Nephron (organoid): ENCODE measurements around the gene PYGL.
A peak's percentile ranks its signal among the peaks of the same experiment; 100 is the strongest.

Source experiments
- H3K27ac Mint-ChIP-seq, 3 experiments: 2 replicates each; pipeline ENCODE4 v1.8.0; 2020; ENCODE audit warnings: mixed read lengths in 3 of 3, mild to moderate bottlenecking in 2 of 3, moderate library complexity in 1 of 3
- H3K27me3 Mint-ChIP-seq: 2 replicates; pipeline ENCODE4 v1.8.0; 2021; ENCODE audit warnings: low read depth, mild to moderate bottlenecking, moderate library complexity, mixed read lengths
- H3K36me3 Mint-ChIP-seq: 2 replicates; pipeline ENCODE4 v1.8.0; 2020; ENCODE audit warnings: low read depth, mixed read lengths
- H3K4me1 Mint-ChIP-seq: 2 replicates; pipeline ENCODE4 v1.8.0; 2020; ENCODE audit warnings: mixed read lengths
- H3K4me3 Mint-ChIP-seq, 3 experiments: 2 replicates each; pipeline ENCODE4 v1.8.0; 2020; ENCODE audit warnings: mild to moderate bottlenecking in 3 of 3, mixed read lengths in 3 of 3, moderate library complexity in 2 of 3
- H3K9me3 Mint-ChIP-seq: 2 replicates; pipeline ENCODE4 v1.8.0; 2020; ENCODE audit warnings: mixed read lengths
- CTCF ChIP-seq, 3 experiments: fragments of 200-600 bp; sonication (generic); IDR thresholded peaks; one replicate each; pipeline ENCODE4 v1.5.0; 2021; ENCODE audit warnings: antibody characterized with exemption in 3 of 3; ENCODE audit not compliant: unreplicated experiment in 3 of 3

The PYGL gene

GRCh38 chr14:50865391-50866076 is 78.7 kb downstream of the PYGL start:
- no peaks in the 10 kb centered on the region for H3K36me3 Mint-ChIP-seq
- H3K27me3 Mint-ChIP-seq = peaks cover 8% of the 10 kb centered on the region
- TF ChIP-seq CTCF (IDR thresholded peaks at IDR 0.05; ENCODE audit: unreplicated experiment in 3 of 3) = no peak
- H3K4me1 Mint-ChIP-seq = peaks cover 12% of the 10 kb centered on the region
- H3K4me3 Mint-ChIP-seq = no peak overlapping the region
- H3K9me3 Mint-ChIP-seq = no peaks in the 10 kb centered on the region
- H3K27ac Mint-ChIP-seq = no peak overlapping the region

GRCh38 chr14:50864946-50865345 is 79.3 kb downstream of the PYGL start:
- Mint-ChIP-seq H3K27me3 (peaks cover 2% of the 10 kb centered on the region), H3K36me3 (no peaks in the 10 kb centered on the region), H3K4me3 (no peak overlapping the region), H3K9me3 (no peaks in the 10 kb centered on the region), H3K4me1 (peaks cover 18% of the 10 kb centered on the region), H3K27ac (no peak overlapping the region)
- TF ChIP-seq CTCF (IDR thresholded peaks at IDR 0.05; ENCODE audit: unreplicated experiment in 3 of 3) = no peak

- no peak overlapping the region for H3K4me3 Mint-ChIP-seq
- no peaks in the 10 kb centered on the region for H3K36me3 Mint-ChIP-seq
- no peak for TF ChIP-seq CTCF (IDR thresholded peaks at IDR 0.05; ENCODE audit: unreplicated experiment in 3 of 3)
- H3K9me3 Mint-ChIP-seq = no peaks in the 10 kb centered on the region
- no peak overlapping the region for H3K27ac Mint-ChIP-seq
- H3K4me1 Mint-ChIP-seq = peaks cover 21% of the 10 kb centered on the region
- no peaks in the 10 kb centered on the region for H3K27me3 Mint-ChIP-seq
These were observed 80.0 kb downstream of the PYGL start for GRCh38 chr14:50864237-50864636.

GRCh38 chr14:50862036-50862570 is 82.2 kb downstream of the PYGL start:
- Mint-ChIP-seq H3K4me3 (no peak overlapping the region), H3K27me3 (peaks cover 3% of the 10 kb centered on the region), H3K9me3 (no peaks in the 10 kb centered on the region), H3K4me1 (peaks cover 25% of the 10 kb centered on the region), H3K27ac (no peak overlapping the region), H3K36me3 (no peaks in the 10 kb centered on the region)
- no peak for TF ChIP-seq CTCF (IDR thresholded peaks at IDR 0.05; ENCODE audit: unreplicated experiment in 3 of 3)

GRCh38 chr14:50860478-50861086 is 83.7 kb downstream of the PYGL start:
- peak; percentile 80 to 82 (median 80) for TF ChIP-seq CTCF (IDR thresholded peaks at IDR 0.05; ENCODE audit: unreplicated experiment in 3 of 3)
- Mint-ChIP-seq H3K9me3 (no peaks in the 10 kb centered on the region), H3K4me1 (peaks cover 25% of the 10 kb centered on the region), H3K4me3 (peak overlapping the region; percentile 37 to 81 (median 79)), H3K36me3 (no peaks in the 10 kb centered on the region), H3K27me3 (peaks cover 7% of the 10 kb centered on the region), H3K27ac (peak overlapping the region; percentile 74 to 96 (median 94))
